AG04449 (cell line): ENCODE data around the gene EDN3.

ENCODE experiments used
- CTCF ChIA-PET: fragments of 350-600 bp; formaldehyde crosslinking; extraction: SDS; loops from one replicate; lab custom pipeline; 2021; ENCODE audit warnings: antibody characterized with exemption; lab: Yijun Ruan, JAX
- POLR2A ChIA-PET: fragments of 400-600, 350-600 bp; formaldehyde crosslinking; extraction: SDS; loops from one replicate; lab custom pipeline; 2020; ENCODE audit warnings: antibody characterized with exemption, inconsistent platforms; lab: Yijun Ruan, JAX
- DNase-seq: peaks from one replicate; pipeline ENCODE4 v3.0.0-alpha.2; 2010; ENCODE audit warnings: low read depth, low spot score
- H3K4me3 ChIP-seq: 2 replicates; pipeline ENCODE4 v1.5.1; 2011; ENCODE audit warnings: low read depth, mild to moderate bottlenecking, control low read depth, low read length
- CTCF ChIP-seq: IDR thresholded peaks from one replicate; pipeline ENCODE4 v1.5.1; 2011; ENCODE audit warnings: mild to moderate bottlenecking, moderate library complexity, low read length, control low read depth, inconsistent platforms; ENCODE audit not compliant: insufficient read depth; ENCODE audit errors: missing control alignments

Gene EDN3

GRCh38 chr20:59371431-59371830, 71.0 kb downstream of the EDN3 start:
- no peak for TF ChIP-seq CTCF
- POLR2A ChIA-PET, result no interaction called here

DNA sequence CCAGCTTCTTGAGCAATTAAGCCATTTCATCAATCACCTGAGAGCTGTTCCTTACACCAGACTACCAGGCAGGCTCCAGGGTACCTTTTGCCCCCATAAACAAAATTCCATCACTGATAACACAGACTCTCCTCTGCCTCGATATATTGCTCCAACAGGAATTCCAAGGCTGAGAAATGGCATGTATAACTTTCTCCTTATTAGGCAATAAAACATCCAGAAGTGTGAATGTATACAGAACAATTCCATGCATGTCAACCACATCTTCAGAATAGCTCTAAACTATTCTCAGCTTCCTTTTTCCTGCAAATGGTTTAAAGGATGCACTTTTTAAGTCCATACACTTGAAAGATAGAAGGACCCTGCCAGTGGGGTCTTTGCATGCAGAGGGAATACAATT, 73.8 kb downstream of the EDN3 start:
- no peak for TF ChIP-seq CTCF
- H3K4me3 ChIP-seq, result no peak overlapping the region
- DNase-seq, result no peak
- ChIA-PET POLR2A (no interaction called here), CTCF (interaction anchor here (1.3 kb wide), 1 partner anchor 76 kb away, joined by 3 read pairs; no protein-coding TSS in a partner anchor)

More at GRCh38 chr20:59371431-59371830, 71.0 kb downstream of the EDN3 start:
- CTCF ChIA-PET, result no interaction called here
- H3K4me3 ChIP-seq, result no peak overlapping the region
- DNase-seq, result no peak

- no peak overlapping the region for H3K4me3 ChIP-seq
- no peak for DNase-seq
- ChIA-PET CTCF (no interaction called here), POLR2A (no interaction called here)
- TF ChIP-seq CTCF, result no peak
Measured at GRCh38 chr20:59375541-59375940, 75.1 kb downstream of the EDN3 start.
